GM18519 (cell line): ENCODE data around the gene FAM149A.

Experiments
- ATAC-seq: cut with Tn5 transposase; IDR thresholded peaks from one replicate; pipeline ENCODE4 v1.9.1; 2021; ENCODE audit warnings: mild to moderate bottlenecking, moderate library complexity; ENCODE audit not compliant: unreplicated experiment, low FRiP score

Gene FAM149A

GRCh38 chr4:186200516-186200915 is 96.0 kb downstream of the FAM149A start:
- no peak for ATAC-seq

GRCh38 chr4:186201010-186201409 is 96.5 kb downstream of the FAM149A start:
- ATAC-seq: no peak

- peak; percentile 90 for ATAC-seq
These were observed 97.2 kb downstream of the FAM149A start for GRCh38 chr4:186201535-186202230.

- ATAC-seq: no peak
These were observed 98.1 kb downstream of the FAM149A start for GRCh38 chr4:186202490-186203140.

- no peak for ATAC-seq
These were observed 98.9 kb downstream of the FAM149A start for GRCh38 chr4:186203406-186203805.

- peak; percentile 48 for ATAC-seq
These were observed 99.6 kb downstream of the FAM149A start for GRCh38 chr4:186204103-186204559.

- ATAC-seq: no peak
These were observed 100.2 kb downstream of the FAM149A start for GRCh38 chr4:186204686-186205085.

- no peak for ATAC-seq
These were observed 100.7 kb downstream of the FAM149A start for GRCh38 chr4:186205156-186205555.

- ATAC-seq: no peak
These were observed 112.0 kb downstream of the FAM149A start for GRCh38 chr4:186216465-186217024.

- ATAC-seq: no peak
These were observed 113.3 kb downstream of the FAM149A start for GRCh38 chr4:186217733-186218293.

- ATAC-seq: no peak
These were observed 117.1 kb downstream of the FAM149A start for GRCh38 chr4:186221624-186222023.
